Activated T-cell treated with anti-CD3 and anti-CD28 coated beads for 24 hours (primary cell): ENCODE results near the gene CLDN1.

Source experiments
- DNase-seq: peaks from one replicate; pipeline ENCODE4 v3.0.0-alpha.2; 2020; ENCODE audit warnings: low read depth

Gene CLDN1

GRCh38 chr3:190321789-190322603, at the start of gene CLDN1:
CLDN1 (minus strand) TSS chr3:190322446; CDS start chr3:190322206, 240 bp downstream.
- DNase-seq: peak; percentile 58

GRCh38 chr3:190371152-190371551, 48.9 kb upstream of the CLDN1 start:
- DNase-seq: no peak

DNA sequence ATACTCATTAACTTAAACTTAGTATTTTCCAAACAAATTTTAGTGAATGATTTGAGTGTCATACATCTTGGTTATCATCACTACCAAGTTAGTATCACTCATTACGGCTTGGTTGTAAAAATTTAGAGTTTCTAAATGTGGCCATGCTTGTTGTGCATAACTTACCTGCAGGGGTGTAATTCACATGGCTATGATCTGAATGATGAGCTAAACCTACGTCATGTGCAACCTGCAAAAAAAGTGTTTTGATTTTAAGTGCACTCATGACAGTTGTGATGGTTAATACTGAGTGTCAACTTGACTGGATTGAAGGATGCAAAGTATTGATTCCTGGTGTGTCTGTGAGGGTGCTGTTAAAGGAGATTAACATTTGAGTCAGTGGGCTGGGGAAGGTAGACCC, 48.1 kb upstream of the CLDN1 start:
- DNase-seq: no peak

DNA sequence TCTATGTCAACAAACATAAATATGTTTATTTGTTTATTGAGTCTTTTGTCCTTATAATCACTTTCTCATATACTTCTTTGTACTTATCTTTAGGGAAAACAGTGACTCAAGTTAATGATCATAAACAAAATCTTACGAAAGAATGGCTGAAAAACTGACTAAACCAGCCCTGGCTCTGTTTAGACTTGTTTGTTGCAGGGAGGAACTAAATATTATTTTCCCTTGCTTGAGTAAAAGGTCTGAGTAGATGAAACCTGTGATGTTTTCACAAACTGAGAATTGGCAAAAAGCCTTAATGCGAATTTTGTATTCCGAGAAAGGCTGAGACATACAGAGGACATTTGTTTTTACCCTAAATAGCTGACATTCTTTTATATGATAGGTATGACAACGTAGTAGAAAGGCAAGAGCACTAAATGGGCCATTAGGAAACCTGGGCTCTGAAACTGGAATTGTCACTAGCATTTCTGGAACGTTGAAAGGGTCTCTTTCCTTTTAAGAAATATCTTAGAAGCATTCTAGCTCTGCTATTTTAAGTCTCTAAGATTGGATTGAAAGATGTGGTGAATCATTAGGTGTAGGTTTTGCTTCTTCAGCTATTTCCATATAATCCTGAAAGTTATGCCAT, 47.5 kb upstream of the CLDN1 start:
- no peak for DNase-seq

- DNase-seq: no peak
These were observed 46.6 kb upstream of the CLDN1 start for GRCh38 chr3:190368881-190369280.

DNA sequence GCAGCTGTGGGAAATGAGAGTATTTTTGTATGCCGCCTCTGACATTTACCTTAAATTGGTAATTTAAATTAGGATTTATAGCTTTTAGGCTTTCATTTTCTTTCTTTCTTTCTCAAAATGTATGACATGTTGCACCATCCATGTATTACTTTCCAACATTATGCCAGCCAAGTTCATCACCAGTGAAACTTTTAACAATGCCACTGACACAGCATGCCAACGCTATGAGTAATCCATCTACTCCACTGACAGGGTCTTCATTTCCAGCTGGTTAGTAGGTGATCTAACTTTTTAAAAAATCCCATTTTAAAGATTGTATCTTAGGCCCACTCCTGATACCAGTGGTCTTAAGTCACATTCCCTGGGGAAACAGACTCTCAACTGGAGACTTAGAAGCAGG, 43.9 kb upstream of the CLDN1 start:
- DNase-seq: no peak

DNA sequence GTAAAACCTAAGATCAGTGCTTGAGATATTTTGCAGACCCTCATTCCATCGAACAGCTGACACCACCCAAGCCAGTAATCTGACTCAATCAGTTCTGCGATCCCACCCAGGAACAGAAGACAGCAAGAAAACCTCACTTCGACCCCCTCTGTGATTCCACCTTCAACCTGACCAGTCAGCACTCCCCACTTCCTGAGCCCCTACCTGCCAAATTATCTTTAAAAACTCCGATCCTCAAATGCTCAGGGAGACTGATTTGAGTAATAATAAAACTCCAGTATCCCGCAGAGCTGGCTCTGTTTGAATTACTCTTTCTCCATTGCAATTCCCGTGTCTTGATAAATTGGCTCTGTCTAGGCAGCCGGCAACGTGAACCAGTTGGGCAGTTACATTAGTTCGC, 40.0 kb upstream of the CLDN1 start:
- DNase-seq: no peak

GRCh38 chr3:190361791-190362190, 39.5 kb upstream of the CLDN1 start:
- no peak for DNase-seq

DNA sequence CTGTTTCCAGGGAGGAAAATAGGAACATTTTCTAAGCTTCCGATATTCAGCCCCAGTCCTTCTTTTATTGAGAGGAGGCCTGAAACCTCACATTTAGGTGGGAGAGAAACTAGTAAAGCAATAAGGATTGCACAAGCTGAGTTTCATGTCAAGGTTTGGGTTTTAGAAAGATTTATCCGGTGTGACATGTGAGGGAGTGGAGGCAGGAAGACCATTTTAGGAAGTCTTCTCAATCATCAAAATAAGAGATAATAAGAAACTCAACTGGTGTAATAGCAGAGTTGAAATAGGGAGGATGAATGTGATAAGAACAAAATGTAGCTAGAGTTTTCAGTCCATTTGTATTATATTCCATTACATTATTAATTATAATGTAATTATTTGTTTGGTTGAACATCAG, 38.0 kb upstream of the CLDN1 start:
- no peak for DNase-seq

GRCh38 chr3:190359813-190360212, 37.6 kb upstream of the CLDN1 start:
- DNase-seq: no peak

DNA sequence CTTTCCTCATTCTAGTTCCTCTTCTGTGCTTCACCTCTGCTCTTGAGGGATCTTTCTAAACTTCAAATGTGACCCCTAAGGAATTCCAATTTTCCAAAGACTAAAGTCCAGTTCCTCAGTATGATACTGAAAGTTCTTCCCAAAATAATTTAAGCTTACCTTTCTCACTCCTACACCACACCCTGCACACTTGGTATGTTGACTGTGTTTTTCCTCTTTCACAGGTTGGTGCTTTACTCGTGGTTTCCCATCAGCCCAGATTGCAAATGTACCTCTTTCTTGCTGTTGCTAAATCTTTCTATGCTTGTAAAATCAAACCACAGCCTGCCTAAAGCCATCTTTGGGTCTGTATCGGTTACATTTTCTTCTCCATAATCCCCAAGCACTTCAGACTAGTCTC, 35.2 kb upstream of the CLDN1 start:
- DNase-seq: no peak

- DNase-seq: no peak
These were observed 34.0 kb upstream of the CLDN1 start for GRCh38 chr3:190356246-190356645.

DNA sequence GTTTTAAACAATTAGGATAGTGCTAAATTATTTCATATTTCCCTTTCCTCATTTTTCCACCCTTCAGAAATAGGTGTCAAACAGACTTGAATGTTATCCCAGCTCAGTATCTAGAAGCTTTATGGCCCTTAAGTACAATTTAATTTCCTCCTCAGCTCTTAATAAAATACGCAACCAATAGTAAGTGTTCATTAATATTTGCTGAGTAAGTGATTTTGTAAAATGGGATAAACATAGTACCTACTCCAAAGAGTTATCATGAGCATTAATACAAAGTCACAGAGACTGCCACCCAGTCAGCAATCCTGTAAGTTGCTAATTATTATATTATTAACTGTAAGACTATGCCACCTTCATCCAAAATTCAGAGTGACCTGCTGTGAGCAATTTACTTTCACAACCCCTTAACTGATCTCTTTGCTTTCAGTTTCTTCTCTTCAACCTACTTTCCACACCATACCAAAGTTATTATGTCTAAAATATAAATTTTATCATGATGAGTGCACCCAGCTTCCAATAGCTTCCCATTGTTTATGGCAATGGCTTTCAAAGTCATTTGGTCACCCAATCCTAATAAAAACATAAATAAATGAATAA, 30.7 kb upstream of the CLDN1 start:
- DNase-seq: no peak

GRCh38 chr3:190346541-190346940, 24.3 kb upstream of the CLDN1 start:
- DNase-seq: no peak

DNA sequence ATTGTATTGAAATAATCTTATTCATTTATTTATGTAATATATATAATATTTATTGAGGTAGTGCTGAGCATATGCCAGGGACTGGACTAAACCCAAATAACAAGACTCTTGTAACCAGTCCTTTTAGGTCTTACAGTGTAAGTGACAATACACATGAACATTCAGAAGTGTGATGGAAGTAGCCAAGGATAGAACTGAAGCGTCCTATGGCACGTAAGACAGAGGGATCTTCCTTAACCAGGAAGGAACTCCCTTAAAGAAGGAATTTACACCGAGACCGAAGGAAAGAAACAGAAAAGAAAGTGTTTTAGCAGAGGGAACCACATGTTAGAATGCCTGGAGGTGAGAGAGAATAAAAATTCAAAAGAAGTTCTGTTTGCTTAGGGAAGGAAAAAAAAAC, 23.6 kb upstream of the CLDN1 start:
- DNase-seq: no peak

DNA sequence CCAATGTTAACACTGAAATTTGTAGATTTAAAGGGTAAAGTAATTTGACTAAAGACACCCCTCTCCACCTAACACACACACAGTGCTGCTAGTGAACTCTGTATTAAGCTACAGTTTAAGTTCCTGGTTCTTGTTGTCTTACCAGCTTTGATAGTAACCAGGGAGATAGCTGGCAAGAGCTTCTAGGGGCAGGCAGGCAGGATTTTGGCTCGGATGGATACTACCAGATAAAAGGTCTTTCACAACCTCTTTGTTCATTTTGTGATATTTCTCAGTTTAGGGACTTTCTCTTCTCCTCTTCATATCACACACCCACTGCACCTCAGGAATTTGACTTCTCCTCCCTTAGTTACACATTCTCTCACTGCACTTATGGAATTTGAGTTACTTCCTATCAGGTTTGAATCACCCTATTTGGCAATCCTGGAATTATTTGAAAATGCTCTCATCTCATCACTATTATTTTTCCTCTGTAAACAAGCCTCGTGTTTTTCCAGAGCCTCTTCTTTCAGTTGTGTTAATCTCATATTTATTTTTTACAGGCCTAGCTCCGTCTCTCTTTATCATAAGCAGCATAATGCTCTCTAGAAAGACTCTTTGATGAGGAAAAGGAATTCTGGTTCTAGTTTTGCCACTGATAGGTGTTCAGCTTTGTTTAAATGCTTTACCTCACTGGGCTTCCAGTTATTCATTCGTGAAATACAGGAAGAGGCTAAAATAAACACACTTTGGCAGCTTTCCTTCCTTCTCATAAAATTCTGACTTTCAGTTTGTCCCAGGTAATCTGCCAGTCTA, 23.0 kb upstream of the CLDN1 start:
- DNase-seq: no peak

GRCh38 chr3:190340071-190340470, 17.8 kb upstream of the CLDN1 start:
- DNase-seq: no peak

DNA sequence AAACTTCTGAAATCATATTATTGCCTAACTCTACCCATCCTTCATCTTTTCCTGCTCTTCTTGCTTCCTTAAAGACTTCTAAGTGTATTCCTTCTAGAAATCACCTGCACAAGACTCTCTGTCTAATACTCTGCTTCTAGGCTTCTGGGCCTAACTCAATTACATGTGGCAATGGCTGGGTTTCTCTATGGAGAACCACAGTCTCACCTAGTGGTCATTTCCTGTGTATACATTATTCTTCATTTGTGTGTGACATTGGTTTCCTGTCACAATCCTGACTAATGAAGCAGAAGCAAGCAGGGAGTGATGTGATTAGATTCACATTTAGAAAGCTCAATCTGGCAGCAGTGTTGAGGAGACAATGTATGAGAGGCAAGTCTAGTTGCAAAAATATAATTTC, 16.9 kb upstream of the CLDN1 start:
- DNase-seq: no peak

DNA sequence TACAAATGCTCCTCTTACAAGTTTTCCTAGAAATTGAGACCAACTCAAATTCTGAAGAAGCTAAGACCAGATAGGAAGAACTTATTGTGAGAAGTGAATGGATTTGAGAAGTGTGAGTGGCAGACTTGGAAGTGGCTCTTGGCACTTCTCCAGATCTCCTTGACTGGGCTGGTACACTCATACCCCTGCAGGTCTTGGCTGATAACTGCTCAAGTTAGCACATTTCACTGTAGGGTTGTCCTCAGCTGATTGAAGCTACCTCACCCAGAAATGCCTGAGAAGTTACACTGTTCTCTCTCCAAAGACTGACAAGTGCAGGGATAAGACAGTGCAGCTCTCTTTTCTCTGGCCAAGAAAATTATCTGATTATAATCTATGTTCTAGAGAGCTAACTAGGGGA, 16.5 kb upstream of the CLDN1 start:
- no peak for DNase-seq

GRCh38 chr3:190337301-190337700, 15.1 kb upstream of the CLDN1 start:
- DNase-seq: no peak

DNA sequence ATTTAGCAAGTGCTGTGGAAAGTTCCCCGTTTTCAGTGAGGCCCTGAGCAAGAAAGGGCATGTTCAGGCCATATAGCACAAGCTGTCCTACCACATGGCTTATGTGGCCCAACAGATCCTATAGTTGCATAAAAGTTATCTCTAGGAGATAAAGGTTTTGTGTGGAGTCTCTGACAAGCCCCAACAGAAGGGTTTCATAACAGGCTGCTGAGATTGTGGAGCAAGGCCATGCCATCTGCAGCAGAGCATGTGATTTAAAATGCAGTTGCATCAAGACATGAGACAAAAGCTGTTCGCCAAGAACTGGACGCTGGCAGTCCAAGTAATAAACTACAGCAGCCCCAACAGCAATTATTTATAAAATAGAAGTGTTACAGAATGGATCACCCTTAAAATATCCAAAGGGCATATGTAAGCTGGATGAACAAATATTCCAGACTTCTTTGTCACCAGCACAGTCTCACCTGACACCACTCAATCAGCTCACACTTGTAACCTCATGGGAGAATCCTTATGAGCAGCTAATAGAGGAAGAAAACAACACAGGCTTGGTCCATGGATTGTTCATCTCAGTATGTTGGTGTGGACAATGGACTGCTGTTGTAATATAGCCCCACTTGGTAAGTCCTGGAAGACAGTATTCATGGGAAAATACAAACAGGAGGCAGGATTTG, 14.4 kb upstream of the CLDN1 start:
- no peak for DNase-seq

- DNase-seq: no peak
These were observed 11.7 kb upstream of the CLDN1 start for GRCh38 chr3:190333961-190334360.
